Measurements from ENCODE around the gene PPT2.

Gene PPT2

GRCh38 chr6:32198866-32199265 lies 44.9 kb downstream of the PPT2 start:
- DNase-seq (ENCODE audit: low read depth): no peak
- no peak overlapping the region for H3K4me3 ChIP-seq (ENCODE audit: control insufficient read depth, low read depth, low read length)

GRCh38 chr6:32200711-32201475 lies 47.0 kb downstream of the PPT2 start:
- DNase-seq (ENCODE audit: low read depth): no peak
- no peak for TF ChIP-seq CTCF (IDR thresholded peaks at IDR 0.05; ENCODE audit: control insufficient read depth, insufficient read depth, low read depth, low read length, missing control alignments)
- H3K4me3 ChIP-seq (ENCODE audit: control insufficient read depth, low read depth, low read length): no peak overlapping the region

More at GRCh38 chr6:32198866-32199265, 44.9 kb downstream of the PPT2 start:
- TF ChIP-seq CTCF (IDR thresholded peaks at IDR 0.05; ENCODE audit: control insufficient read depth, insufficient read depth, low read depth, low read length, missing control alignments): no peak

- H3K4me3 ChIP-seq (ENCODE audit: control insufficient read depth, low read depth, low read length): no peak overlapping the region
- no peak for TF ChIP-seq CTCF (IDR thresholded peaks at IDR 0.05; ENCODE audit: control insufficient read depth, insufficient read depth, low read depth, low read length, missing control alignments)
- no peak for DNase-seq (ENCODE audit: low read depth)
Observed at GRCh38 chr6:32202186-32202585, 48.2 kb downstream of the PPT2 start.

GRCh38 chr6:32203426-32204267 lies 49.7 kb downstream of the PPT2 start:
- DNase-seq (ENCODE audit: low read depth): no peak
- H3K4me3 ChIP-seq (ENCODE audit: control insufficient read depth, low read depth, low read length): no peak overlapping the region
- no peak for TF ChIP-seq CTCF (IDR thresholded peaks at IDR 0.05; ENCODE audit: control insufficient read depth, insufficient read depth, low read depth, low read length, missing control alignments)

GRCh38 chr6:32204268-32204715 lies 50.4 kb downstream of the PPT2 start:
- TF ChIP-seq CTCF (IDR thresholded peaks at IDR 0.05; ENCODE audit: control insufficient read depth, insufficient read depth, low read depth, low read length, missing control alignments): no peak
- DNase-seq (ENCODE audit: low read depth): no peak
- H3K4me3 ChIP-seq (ENCODE audit: control insufficient read depth, low read depth, low read length): no peak overlapping the region

- no peak for TF ChIP-seq CTCF (IDR thresholded peaks at IDR 0.05; ENCODE audit: control insufficient read depth, insufficient read depth, low read depth, low read length, missing control alignments)
- no peak for DNase-seq (ENCODE audit: low read depth)
- H3K4me3 ChIP-seq (ENCODE audit: control insufficient read depth, low read depth, low read length): no peak overlapping the region
Observed at GRCh38 chr6:32208996-32209395, 55.1 kb downstream of the PPT2 start.

All from AG09309 (cell line).